Esophagus muscularis mucosa (tissue), 3 donors: ENCODE results near the gene GTF3C1.

Experiments
- POLR2A ChIP-seq: fragments of 450-650 bp; IDR thresholded peaks from one replicate; pipeline ENCODE4 v1.6.1; 2017; ENCODE audit warnings: antibody characterized with exemption, moderate library complexity, mild to moderate bottlenecking, low read depth
- TF ChIP-seq, protein P1 (sequence below), 3 experiments: fragments of 200-600 bp in 2 of 3; fragments of 450-650 bp in 1 of 3; sonication (generic) in 2 of 3; IDR thresholded peaks; one replicate each; pipeline ENCODE4 v1.5.1; 2017 to 2019; ENCODE audit warnings: antibody characterized with exemption in 3 of 3, mild to moderate bottlenecking in 2 of 3, moderate library complexity in 1 of 3

DNA sequence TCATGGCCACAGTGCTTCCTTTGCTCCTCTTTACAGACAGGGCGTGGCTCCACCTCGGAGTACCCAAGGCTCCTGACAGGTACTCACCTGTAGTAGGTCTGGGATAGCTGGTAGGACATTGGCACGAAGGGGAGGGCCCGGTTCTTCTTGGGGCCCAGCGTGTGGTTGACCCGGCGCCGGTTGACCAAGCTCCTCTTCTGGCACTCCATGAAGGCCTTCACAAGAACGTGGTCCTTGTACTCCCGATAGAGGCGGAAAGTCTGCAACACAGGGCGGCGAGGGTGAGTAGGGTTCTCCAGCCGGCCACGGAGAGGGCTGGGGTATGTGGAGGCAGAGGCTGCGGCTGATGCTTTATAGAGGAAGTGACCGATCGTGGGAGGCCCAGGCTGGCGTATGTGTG lies 78.1 kb downstream of the GTF3C1 start:
- TF ChIP-seq, protein P1, sequence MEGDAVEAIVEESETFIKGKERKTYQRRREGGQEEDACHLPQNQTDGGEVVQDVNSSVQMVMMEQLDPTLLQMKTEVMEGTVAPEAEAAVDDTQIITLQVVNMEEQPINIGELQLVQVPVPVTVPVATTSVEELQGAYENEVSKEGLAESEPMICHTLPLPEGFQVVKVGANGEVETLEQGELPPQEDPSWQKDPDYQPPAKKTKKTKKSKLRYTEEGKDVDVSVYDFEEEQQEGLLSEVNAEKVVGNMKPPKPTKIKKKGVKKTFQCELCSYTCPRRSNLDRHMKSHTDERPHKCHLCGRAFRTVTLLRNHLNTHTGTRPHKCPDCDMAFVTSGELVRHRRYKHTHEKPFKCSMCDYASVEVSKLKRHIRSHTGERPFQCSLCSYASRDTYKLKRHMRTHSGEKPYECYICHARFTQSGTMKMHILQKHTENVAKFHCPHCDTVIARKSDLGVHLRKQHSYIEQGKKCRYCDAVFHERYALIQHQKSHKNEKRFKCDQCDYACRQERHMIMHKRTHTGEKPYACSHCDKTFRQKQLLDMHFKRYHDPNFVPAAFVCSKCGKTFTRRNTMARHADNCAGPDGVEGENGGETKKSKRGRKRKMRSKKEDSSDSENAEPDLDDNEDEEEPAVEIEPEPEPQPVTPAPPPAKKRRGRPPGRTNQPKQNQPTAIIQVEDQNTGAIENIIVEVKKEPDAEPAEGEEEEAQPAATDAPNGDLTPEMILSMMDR (IDR thresholded peaks at IDR 0.05), result no peak
- no peak for TF ChIP-seq POLR2A
